Testis (tissue), 3 donors: Measurements from ENCODE around the gene SCAF8. TPM values are rescaled to one million over a fixed set of nuclear protein-coding genes. Genes with fewer than 3 reads are reported as not detected.

Source experiments
- DNase-seq: peaks from one replicate; pipeline ENCODE4 v3.0.0-alpha.2; 2019
- H3K27ac ChIP-seq, 2 donors: fragments of 200-600 bp; sonication (generic); one replicate each; pipeline ENCODE4 v1.5.1; 2019
- H3K27me3 ChIP-seq: fragments of 200-600 bp; sonication (generic); one replicate; pipeline ENCODE4 v1.5.1; 2019
- H3K36me3 ChIP-seq: fragments of 200-600 bp; sonication (generic); one replicate; pipeline ENCODE4 v1.5.1; 2017; ENCODE audit warnings: low read depth; ENCODE audit errors: missing control alignments
- H3K4me1 ChIP-seq: fragments of 200-600 bp; sonication (generic); one replicate; pipeline ENCODE4 v1.5.1; 2019
- H3K4me3 ChIP-seq, 2 donors: fragments of 200-600 bp; sonication (generic); one replicate each; pipeline ENCODE4 v1.5.1; 2017 to 2019
- H3K9me3 ChIP-seq: fragments of 200-600 bp; sonication (generic); one replicate; pipeline ENCODE4 v1.5.1; 2017
- CTCF ChIP-seq, 3 experiments: fragments of 450-650 bp in 2 of 3; fragments of 200-600 bp in 1 of 3; sonication (generic) in 1 of 3; IDR thresholded peaks; one replicate each; pipeline ENCODE4 v1.5.1; 2016 to 2019; ENCODE audit warnings: antibody characterized with exemption in 3 of 3, mild to moderate bottlenecking in 2 of 3, moderate library complexity in 1 of 3
- POLR2A ChIP-seq: fragments of 450-650 bp; IDR thresholded peaks from one replicate; pipeline ENCODE4 v1.6.1; 2017; ENCODE audit warnings: antibody characterized with exemption, mild to moderate bottlenecking, moderate library complexity
- WGBS, 2 donors: methylation state at CpG; one replicate each; pipeline ENCODE4 v1.1.5; 2018; 5-methylcytosine and 5-hydroxymethylcytosine counted together
- intact Hi-C: fragments of 100-400 bp; cut with DNase I; formaldehyde crosslinking; loops from one replicate; pipeline ENCODE4 v1.15.1; 2023; ENCODE audit warnings: low total_unique reads
- polyA plus RNA-seq: library from polyadenylated mRNA; stranded (reverse); fragments of 350-450 nt; fragmentation: Illumina TruSeq; extraction: RNeasy Lipid Tissue Mini Kit (QIAGEN cat#74804); gene quantifications from one replicate; pipeline ENCODE4 v1.2.3, GENCODE V29; 2014; ENCODE audit warnings: low read depth, low replicate concordance; ENCODE audit not compliant: insufficient read depth
- total RNA-seq, 2 donors: library from RNA; depleted of rRNA; stranded (reverse); fragments of >200 nt; gene quantifications; one replicate each; pipeline ENCODE4 v1.2.3, GENCODE V29; 2016

Gene SCAF8
- total and polyA plus RNA-seq, 3 donors from 2014 or later, result 44.7 to 70.5 (median 65.5) TPM

GRCh38 chr6:154757352-154758050, 24.3 kb downstream of the SCAF8 start:
- Histone ChIP-seq H3K9me3 (no peaks in the 10 kb centered on the region), H3K4me3 (no peak overlapping the region), H3K27me3 (no peaks in the 10 kb centered on the region), H3K36me3 (no peaks in the 10 kb centered on the region), H3K4me1 (no peaks in the 10 kb centered on the region), H3K27ac (no peak overlapping the region)
- intact Hi-C loops, result no loop called here
- TF ChIP-seq CTCF (IDR thresholded peaks at IDR 0.05) (no peak), POLR2A (no peak)
- no peak for DNase-seq
- 68 to 70% methylated on average over 3 of the region's 3 CpGs for WGBS, 2 donors

GRCh38 chr6:154758125-154758524, 24.9 kb downstream of the SCAF8 start:
- WGBS, 2 donors, result 78 to 84% methylated on average over 6 of the region's 6 CpGs
- Histone ChIP-seq H3K4me1 (no peaks in the 10 kb centered on the region), H3K4me3 (no peak overlapping the region), H3K36me3 (no peaks in the 10 kb centered on the region), H3K27ac (no peak overlapping the region), H3K9me3 (no peaks in the 10 kb centered on the region), H3K27me3 (no peaks in the 10 kb centered on the region)
- no peak for TF ChIP-seq CTCF (IDR thresholded peaks at IDR 0.05)
- no peak for TF ChIP-seq POLR2A
- intact Hi-C loops, result no loop called here
- no peak for DNase-seq

GRCh38 chr6:154763650-154764049, 30.4 kb downstream of the SCAF8 start:
- intact Hi-C loops, result no loop called here
- WGBS, 2 donors, result 37 to 75% methylated on average over 1 of the region's 1 CpG
- Histone ChIP-seq H3K36me3 (no peaks in the 10 kb centered on the region), H3K27ac (no peak overlapping the region), H3K4me3 (no peak overlapping the region), H3K4me1 (peaks cover 12% of the 10 kb centered on the region), H3K9me3 (no peaks in the 10 kb centered on the region), H3K27me3 (no peaks in the 10 kb centered on the region)
- DNase-seq, result no peak
- TF ChIP-seq POLR2A (no peak), CTCF (IDR thresholded peaks at IDR 0.05) (no peak)

- Histone ChIP-seq H3K4me3 (no peak overlapping the region), H3K4me1 (peaks cover 12% of the 10 kb centered on the region), H3K36me3 (no peaks in the 10 kb centered on the region), H3K27me3 (no peaks in the 10 kb centered on the region), H3K27ac (no peak overlapping the region), H3K9me3 (no peaks in the 10 kb centered on the region)
- intact Hi-C loops, result no loop called here
- 45 to 57% methylated on average over 1 of the region's 1 CpG for WGBS, 2 donors
- DNase-seq, result no peak
- no peak for TF ChIP-seq CTCF (IDR thresholded peaks at IDR 0.05)
- no peak for TF ChIP-seq POLR2A
Observed at GRCh38 chr6:154765273-154765672, 32.1 kb downstream of the SCAF8 start.

GRCh38 chr6:154766288-154766687, 33.1 kb downstream of the SCAF8 start:
- Histone ChIP-seq H3K4me3 (no peak overlapping the region), H3K36me3 (no peaks in the 10 kb centered on the region), H3K9me3 (no peaks in the 10 kb centered on the region), H3K4me1 (peaks cover 12% of the 10 kb centered on the region), H3K27ac (no peak overlapping the region), H3K27me3 (no peaks in the 10 kb centered on the region)
- no peak for DNase-seq
- 38 to 44% methylated on average over 3 of the region's 3 CpGs for WGBS, 2 donors
- no peak for TF ChIP-seq POLR2A
- TF ChIP-seq CTCF (IDR thresholded peaks at IDR 0.05), result no peak
- intact Hi-C loops, result no loop called here
